Chondrocyte (in vitro differentiated cells): ENCODE measurements around the gene NCOA1. TPM values are rescaled to one million over a fixed set of nuclear protein-coding genes. Genes with fewer than 3 reads are reported as not detected.

Experiments
- DNase-seq: peaks from one replicate; pipeline ENCODE4 v3.0.0; 2021; ENCODE audit warnings: mixed read lengths, low spot score
- H3K27ac Mint-ChIP-seq: one replicate; pipeline ENCODE4 v1.8.0; 2021; ENCODE audit warnings: mild to moderate bottlenecking, moderate library complexity, mixed read lengths; ENCODE audit not compliant: unreplicated experiment
- H3K27me3 Mint-ChIP-seq: 2 replicates; pipeline ENCODE4 v1.8.0; 2021; ENCODE audit warnings: low read depth, mixed read lengths
- H3K36me3 Mint-ChIP-seq: 2 replicates; pipeline ENCODE4 v1.8.0; 2021; ENCODE audit warnings: low read depth, mixed read lengths
- H3K4me1 Mint-ChIP-seq: 2 replicates; pipeline ENCODE4 v1.8.0; 2021; ENCODE audit warnings: low read depth, mild to moderate bottlenecking, mixed read lengths
- H3K4me3 Mint-ChIP-seq: one replicate; pipeline ENCODE4 v1.8.0; 2021; ENCODE audit warnings: mild to moderate bottlenecking, moderate library complexity, mixed read lengths; ENCODE audit not compliant: unreplicated experiment
- H3K9me3 Mint-ChIP-seq: 2 replicates; pipeline ENCODE4 v1.8.0; 2021; ENCODE audit warnings: low read depth, mixed read lengths
- CTCF ChIP-seq: fragments of 200-600 bp; sonication (generic); IDR thresholded peaks from 2 replicates; pipeline ENCODE4 v1.5.0; 2021; ENCODE audit warnings: antibody characterized with exemption, mild to moderate bottlenecking, moderate library complexity
- total RNA-seq: library from RNA; stranded (reverse); gene quantifications from 3 replicates; pipeline ENCODE4 v1.2.1, GENCODE V29; 2021

Gene NCOA1
- total RNA-seq, 1 donor from 2014 or later: 20.3 TPM

GRCh38 chr2:24742730-24743129 lies 251.7 kb downstream of the NCOA1 start:
- no peaks in the 10 kb centered on the region for H3K9me3 Mint-ChIP-seq
- TF ChIP-seq CTCF: no peak
- no peak overlapping the region for H3K27ac Mint-ChIP-seq
- H3K27me3 Mint-ChIP-seq: no peaks in the 10 kb centered on the region
- no peaks in the 10 kb centered on the region for H3K4me1 Mint-ChIP-seq
- no peak overlapping the region for H3K4me3 Mint-ChIP-seq
- H3K36me3 Mint-ChIP-seq: peaks cover 9% of the 10 kb centered on the region
- no peak for DNase-seq

GRCh38 chr2:24743924-24744323 lies 252.9 kb downstream of the NCOA1 start:
- no peak overlapping the region for H3K27ac Mint-ChIP-seq
- no peak overlapping the region for H3K4me3 Mint-ChIP-seq
- no peak for TF ChIP-seq CTCF
- H3K9me3 Mint-ChIP-seq: no peaks in the 10 kb centered on the region
- H3K36me3 Mint-ChIP-seq: peaks cover 9% of the 10 kb centered on the region
- no peaks in the 10 kb centered on the region for H3K27me3 Mint-ChIP-seq
- no peak for DNase-seq
- H3K4me1 Mint-ChIP-seq: no peaks in the 10 kb centered on the region

GRCh38 chr2:24744356-24744755 lies 253.3 kb downstream of the NCOA1 start:
- H3K27me3 Mint-ChIP-seq: no peaks in the 10 kb centered on the region
- no peak overlapping the region for H3K27ac Mint-ChIP-seq
- no peak overlapping the region for H3K4me3 Mint-ChIP-seq
- H3K36me3 Mint-ChIP-seq: peaks cover 9% of the 10 kb centered on the region
- no peaks in the 10 kb centered on the region for H3K4me1 Mint-ChIP-seq
- no peak for DNase-seq
- no peak for TF ChIP-seq CTCF
- H3K9me3 Mint-ChIP-seq: no peaks in the 10 kb centered on the region

- no peak for DNase-seq
- no peaks in the 10 kb centered on the region for H3K27me3 Mint-ChIP-seq
- H3K9me3 Mint-ChIP-seq: no peaks in the 10 kb centered on the region
- H3K27ac Mint-ChIP-seq: no peak overlapping the region
- no peak for TF ChIP-seq CTCF
- no peak overlapping the region for H3K4me3 Mint-ChIP-seq
- H3K4me1 Mint-ChIP-seq: no peaks in the 10 kb centered on the region
- peaks cover 11% of the 10 kb centered on the region for H3K36me3 Mint-ChIP-seq
Observed at GRCh38 chr2:24745825-24746224, 254.8 kb downstream of the NCOA1 start.

- DNase-seq: no peak
- Mint-ChIP-seq H3K4me1 (no peaks in the 10 kb centered on the region), H3K36me3 (peaks cover 9% of the 10 kb centered on the region), H3K4me3 (no peak overlapping the region), H3K27me3 (no peaks in the 10 kb centered on the region), H3K27ac (no peak overlapping the region), H3K9me3 (no peaks in the 10 kb centered on the region)
- TF ChIP-seq CTCF: no peak
Observed at GRCh38 chr2:24747299-24747698, 256.2 kb downstream of the NCOA1 start.
